Measurements from ENCODE around the gene CDC42.

CDC42 gene

DNA sequence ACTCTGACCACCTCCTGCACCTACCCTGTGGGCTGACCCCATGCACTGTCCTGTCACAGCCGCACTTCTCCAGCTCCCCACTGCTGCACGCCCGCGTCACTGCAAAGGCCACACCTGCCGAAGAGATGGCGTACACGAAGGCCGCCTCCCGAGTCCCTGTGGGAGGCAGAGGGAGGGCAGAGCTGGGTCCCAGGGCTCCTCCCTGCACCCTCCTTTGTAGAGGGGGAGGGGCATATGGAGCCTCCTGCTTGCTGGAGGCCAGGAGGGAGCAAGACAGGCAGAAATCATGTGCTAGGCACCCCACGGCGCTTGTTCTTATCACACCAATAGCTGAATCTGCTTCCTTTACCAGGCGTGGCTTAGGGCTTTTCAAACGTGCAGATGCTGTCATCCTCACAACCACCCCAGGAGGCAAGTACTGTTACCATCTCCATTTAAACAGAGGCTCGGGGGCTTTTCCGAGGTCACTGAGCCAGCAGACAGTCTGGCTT is 69.0 kb downstream of the CDC42 start:
- H3K4me3 Mint-ChIP-seq: no peak overlapping the region
- H3K4me1 Mint-ChIP-seq (ENCODE audit: low read depth in 2 of 2): peaks cover 12 to 20% of the 10 kb centered on the region in 2 donors
- H3K36me3 Mint-ChIP-seq (ENCODE audit: insufficient read depth): peaks cover 37% of the 10 kb centered on the region
- no peaks in the 10 kb centered on the region for H3K9me3 Mint-ChIP-seq
- H3K27me3 Mint-ChIP-seq: no peaks in the 10 kb centered on the region
- DNase-seq: no peak
- no peak overlapping the region for H3K27ac Mint-ChIP-seq
- ATAC-seq (replicated peaks): no peak

DNA sequence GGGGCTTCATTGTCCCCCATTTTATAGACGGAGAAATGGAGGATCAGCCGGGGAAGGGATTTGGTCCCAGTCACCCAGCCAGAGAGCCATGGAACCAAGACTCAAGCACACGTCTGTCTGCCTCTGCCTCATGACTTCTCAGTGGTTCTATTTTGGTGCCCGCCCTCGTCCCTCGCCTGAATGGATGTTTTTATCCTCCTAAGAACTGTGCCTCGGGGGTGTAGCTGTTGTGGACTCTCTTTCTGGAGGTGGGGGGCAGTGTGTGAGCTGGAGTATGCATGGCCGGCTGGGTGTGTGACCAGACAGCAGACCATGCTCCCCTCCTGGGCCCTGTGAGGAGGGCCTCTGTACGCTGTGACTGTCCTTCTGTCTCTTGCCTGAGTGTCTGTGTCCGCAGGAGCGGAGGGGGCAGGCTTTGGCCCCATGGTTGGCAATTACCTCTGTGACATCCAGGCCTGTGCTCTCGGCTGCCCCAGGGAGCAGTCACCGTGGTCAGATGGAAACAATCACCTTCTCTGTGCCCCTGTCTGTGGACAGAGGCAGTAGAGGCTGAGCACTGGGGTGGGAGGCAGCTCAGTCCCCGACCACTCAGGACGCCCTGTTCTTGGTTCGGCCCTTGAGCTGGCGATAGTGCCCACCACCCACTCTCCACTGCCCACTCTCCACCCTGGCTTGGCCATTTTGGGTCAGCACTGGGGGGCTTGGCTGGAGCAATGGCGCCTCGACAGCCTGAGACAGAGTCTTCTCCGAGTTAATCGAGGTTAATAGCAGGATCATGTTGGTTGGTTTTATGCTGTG is 70.0 kb downstream of the CDC42 start:
- peak overlapping the region in 1 of 2 donors; percentile 38 for H3K27ac Mint-ChIP-seq

DNA sequence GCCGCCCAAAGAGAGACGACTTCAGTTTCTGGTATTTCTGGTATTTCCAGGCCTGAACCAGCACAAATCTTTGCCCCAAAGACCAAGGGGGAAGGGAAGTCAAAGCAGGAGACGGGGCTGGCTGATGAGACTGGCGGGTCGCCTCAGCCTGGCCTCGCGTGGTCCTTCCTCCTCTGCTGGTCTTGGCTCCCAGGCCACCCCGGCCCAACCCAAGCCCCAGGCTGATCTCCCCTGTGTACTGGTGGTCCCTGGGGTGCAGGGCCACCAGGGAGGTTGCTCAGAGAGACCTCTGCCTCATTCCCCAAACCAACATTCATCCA is 70.5 kb downstream of the CDC42 start:
- DNase-seq (no peak), ATAC-seq (replicated peaks) (no peak)
- Mint-ChIP-seq H3K27me3 (no peaks in the 10 kb centered on the region), H3K36me3 (ENCODE audit: insufficient read depth) (peaks cover 30% of the 10 kb centered on the region), H3K9me3 (no peaks in the 10 kb centered on the region), H3K27ac (no peak overlapping the region), H3K4me3 (no peak overlapping the region), H3K4me1 (ENCODE audit: low read depth in 2 of 2) (peaks cover 2 to 11% of the 10 kb centered on the region in 2 donors)

More for the DNA sequence above, 70.0 kb downstream of the CDC42 start:
- ATAC-seq (replicated peaks): no peak
- no peaks in the 10 kb centered on the region for H3K9me3 Mint-ChIP-seq
- peaks cover 30% of the 10 kb centered on the region for H3K36me3 Mint-ChIP-seq (ENCODE audit: insufficient read depth)
- no peak for DNase-seq
- H3K4me3 Mint-ChIP-seq: no peak overlapping the region
- H3K27me3 Mint-ChIP-seq: no peaks in the 10 kb centered on the region
- H3K4me1 Mint-ChIP-seq (ENCODE audit: low read depth in 2 of 2): peaks cover 5 to 14% of the 10 kb centered on the region in 2 donors

DNA sequence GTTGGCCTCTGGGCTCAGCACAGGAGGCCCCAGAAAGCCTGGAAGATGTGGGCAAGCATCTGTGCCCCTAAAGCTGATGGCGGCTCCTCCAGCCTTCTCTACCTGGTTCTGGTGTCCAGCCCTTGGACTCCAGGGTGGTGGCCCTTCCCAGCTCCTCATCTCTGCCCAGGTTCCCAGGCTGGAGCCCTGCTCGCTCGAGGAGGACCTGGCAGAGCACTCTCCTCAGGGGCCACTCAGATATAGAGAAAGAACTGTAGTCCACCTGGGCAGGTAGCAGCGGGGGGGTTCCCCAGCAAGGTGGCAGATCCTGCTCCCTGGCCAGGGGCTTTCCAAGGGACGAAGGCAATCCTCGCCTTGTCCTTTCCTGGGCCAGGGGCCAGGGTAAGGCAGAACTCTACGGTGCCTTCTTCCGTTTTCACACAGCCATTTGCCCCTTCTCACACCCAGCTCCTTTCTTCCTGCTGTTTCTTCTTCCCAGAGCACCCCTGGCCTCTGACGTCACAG is 71.4 kb downstream of the CDC42 start:
- peaks cover 0 to 6% of the 10 kb centered on the region in 2 donors for H3K4me1 Mint-ChIP-seq (ENCODE audit: low read depth in 2 of 2)
- no peaks in the 10 kb centered on the region for H3K9me3 Mint-ChIP-seq
- H3K27me3 Mint-ChIP-seq: no peaks in the 10 kb centered on the region
- H3K4me3 Mint-ChIP-seq: no peak overlapping the region
- H3K36me3 Mint-ChIP-seq (ENCODE audit: insufficient read depth): peaks cover 23% of the 10 kb centered on the region
- H3K27ac Mint-ChIP-seq: peak overlapping the region; percentile 49 to 63
- no peak for DNase-seq
- no peak for ATAC-seq (replicated peaks)

DNA sequence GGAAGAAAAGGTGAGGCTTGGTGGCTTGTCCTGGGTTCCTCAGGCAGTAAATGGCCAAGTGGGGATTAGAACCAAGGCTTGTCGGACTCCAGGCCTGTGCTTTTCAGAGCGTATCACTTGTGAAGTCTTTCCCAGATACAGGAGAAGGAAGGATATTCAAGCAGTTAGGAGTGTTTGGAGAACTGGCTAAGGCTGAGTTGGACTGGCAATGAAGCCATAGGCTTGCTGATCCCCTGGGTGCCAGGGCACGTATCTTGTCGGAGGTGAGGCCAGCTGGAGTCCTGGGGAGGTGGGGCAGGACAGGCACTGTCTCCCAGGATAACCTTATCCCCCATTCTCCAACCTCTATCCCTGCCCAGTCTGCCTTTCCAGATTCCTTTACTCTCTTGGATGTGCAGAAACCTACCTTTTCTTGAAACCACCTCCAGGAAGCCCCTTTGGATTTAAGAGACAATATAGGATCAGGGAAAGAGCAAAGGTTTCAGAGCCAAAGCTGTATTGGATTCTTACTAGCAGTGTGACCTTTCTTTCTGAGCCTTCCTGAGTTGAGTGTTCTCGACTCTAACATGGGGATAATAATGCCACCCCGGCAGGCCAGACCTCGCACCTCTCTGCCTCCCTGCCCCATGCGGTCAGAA is 72.2 kb downstream of the CDC42 start:
- H3K27me3 Mint-ChIP-seq: no peaks in the 10 kb centered on the region
- ATAC-seq (replicated peaks) (no peak), DNase-seq (no peak)
- H3K4me3 Mint-ChIP-seq: no peak overlapping the region
- H3K27ac Mint-ChIP-seq: peak overlapping the region in 1 of 2 donors; percentile 63
- no peaks in the 10 kb centered on the region for H3K9me3 Mint-ChIP-seq
- peaks cover 23% of the 10 kb centered on the region for H3K36me3 Mint-ChIP-seq (ENCODE audit: insufficient read depth)
- H3K4me1 Mint-ChIP-seq (ENCODE audit: low read depth in 2 of 2): peaks cover 0 to 6% of the 10 kb centered on the region in 2 donors

DNA sequence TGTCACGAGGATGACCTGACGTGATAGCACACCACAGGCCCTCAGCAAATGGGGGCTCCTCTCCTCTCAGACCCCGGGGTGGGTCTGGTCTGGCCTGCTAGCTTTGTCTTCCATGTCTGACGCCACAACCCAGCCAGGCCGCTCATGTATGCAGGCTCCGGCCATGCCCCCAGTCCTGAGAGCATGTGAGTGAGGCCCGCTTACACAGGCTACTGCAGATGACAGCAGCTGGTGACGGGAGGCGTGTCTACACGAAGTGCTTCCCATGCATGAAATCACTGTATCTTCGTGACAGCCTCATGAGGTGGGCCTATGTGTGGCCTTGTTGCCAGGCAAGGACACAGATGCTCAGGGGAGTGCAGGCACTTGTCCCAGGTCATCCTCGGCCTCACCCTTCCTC is 74.0 kb downstream of the CDC42 start:
- H3K27me3 Mint-ChIP-seq: no peaks in the 10 kb centered on the region
- DNase-seq (no peak), ATAC-seq (replicated peaks) (no peak)
- H3K4me1 Mint-ChIP-seq (ENCODE audit: low read depth in 2 of 2): no peaks in the 10 kb centered on the region
- no peaks in the 10 kb centered on the region for H3K9me3 Mint-ChIP-seq
- H3K27ac Mint-ChIP-seq: no peak overlapping the region
- H3K4me3 Mint-ChIP-seq: no peak overlapping the region
- H3K36me3 Mint-ChIP-seq (ENCODE audit: insufficient read depth): peaks cover 7% of the 10 kb centered on the region

DNA sequence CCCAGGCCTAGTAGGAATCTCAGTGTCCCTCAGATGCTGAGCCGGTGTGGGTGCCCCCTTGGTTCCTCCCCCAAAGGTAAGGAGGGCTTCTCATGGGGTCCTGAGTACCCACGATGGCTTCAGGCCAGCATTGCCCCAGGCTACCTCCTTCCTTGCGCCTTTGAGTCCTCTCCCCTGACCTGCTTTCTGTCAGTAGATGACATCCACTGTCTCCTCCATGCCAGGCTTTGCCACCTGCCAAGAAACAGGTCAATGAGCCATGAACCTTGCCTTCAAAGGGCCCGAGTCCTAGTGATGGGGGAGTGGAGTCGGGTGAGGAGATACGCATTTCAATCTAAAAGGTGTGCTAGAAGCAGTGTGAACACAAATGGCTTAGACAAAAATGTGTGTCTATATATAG is 74.7 kb downstream of the CDC42 start:
- H3K36me3 Mint-ChIP-seq (ENCODE audit: insufficient read depth): peaks cover 3% of the 10 kb centered on the region
- no peaks in the 10 kb centered on the region for H3K27me3 Mint-ChIP-seq
- no peak for ATAC-seq (replicated peaks)
- H3K4me1 Mint-ChIP-seq (ENCODE audit: low read depth in 2 of 2): no peaks in the 10 kb centered on the region
- no peak overlapping the region for H3K4me3 Mint-ChIP-seq
- DNase-seq: no peak
- H3K9me3 Mint-ChIP-seq: no peaks in the 10 kb centered on the region
- no peak overlapping the region for H3K27ac Mint-ChIP-seq

DNA sequence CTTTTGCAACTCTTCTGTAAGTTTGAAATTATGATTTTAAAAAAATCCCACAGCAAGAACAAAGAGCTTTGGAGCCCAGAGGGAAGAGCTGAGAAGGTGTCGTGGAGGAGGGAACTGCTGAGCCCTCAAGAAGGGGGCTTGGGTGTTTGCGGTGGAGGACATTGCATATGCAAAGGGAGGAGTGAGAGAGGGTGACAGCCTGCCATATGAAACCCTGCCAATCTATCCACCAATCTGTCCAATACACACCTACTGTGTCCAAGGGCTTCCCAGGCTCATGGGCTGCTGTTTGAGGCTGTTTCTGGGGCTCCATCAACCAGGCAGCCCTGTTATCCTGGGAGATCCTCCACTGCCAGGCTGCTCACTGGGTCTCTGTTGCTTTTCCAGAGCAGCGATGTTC is 75.2 kb downstream of the CDC42 start:
- no peaks in the 10 kb centered on the region for H3K4me1 Mint-ChIP-seq (ENCODE audit: low read depth in 2 of 2)
- H3K9me3 Mint-ChIP-seq: no peaks in the 10 kb centered on the region
- H3K36me3 Mint-ChIP-seq (ENCODE audit: insufficient read depth): peaks cover 3% of the 10 kb centered on the region
- no peak overlapping the region for H3K27ac Mint-ChIP-seq
- DNase-seq (no peak), ATAC-seq (replicated peaks) (no peak)
- no peak overlapping the region for H3K4me3 Mint-ChIP-seq
- no peaks in the 10 kb centered on the region for H3K27me3 Mint-ChIP-seq

DNA sequence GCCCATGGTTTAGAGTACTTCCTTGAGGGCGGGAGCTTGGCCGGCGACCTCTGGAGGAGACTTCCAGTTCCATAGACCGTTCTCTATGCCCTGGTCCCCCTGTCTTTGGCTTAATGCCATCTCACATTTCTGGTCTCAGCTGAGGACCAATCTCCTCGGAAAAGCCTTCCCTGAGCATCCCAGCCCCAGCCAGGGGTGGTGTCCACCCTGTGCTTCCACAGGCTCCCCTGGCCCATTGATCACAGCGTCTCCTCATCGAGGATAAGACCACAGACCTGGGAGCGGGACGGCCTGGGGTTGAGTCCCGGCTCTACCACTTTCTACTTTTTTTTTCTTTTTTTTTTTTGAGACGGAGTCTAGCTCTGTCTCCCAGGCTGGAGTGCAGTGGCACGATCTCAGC is 75.9 kb downstream of the CDC42 start:
- H3K27ac Mint-ChIP-seq: no peak overlapping the region
- no peaks in the 10 kb centered on the region for H3K9me3 Mint-ChIP-seq
- ATAC-seq (replicated peaks): no peak
- H3K27me3 Mint-ChIP-seq: no peaks in the 10 kb centered on the region
- H3K4me1 Mint-ChIP-seq (ENCODE audit: low read depth in 2 of 2): no peaks in the 10 kb centered on the region
- DNase-seq: no peak
- H3K4me3 Mint-ChIP-seq: no peak overlapping the region
- H3K36me3 Mint-ChIP-seq (ENCODE audit: insufficient read depth): peaks cover 3% of the 10 kb centered on the region

DNA sequence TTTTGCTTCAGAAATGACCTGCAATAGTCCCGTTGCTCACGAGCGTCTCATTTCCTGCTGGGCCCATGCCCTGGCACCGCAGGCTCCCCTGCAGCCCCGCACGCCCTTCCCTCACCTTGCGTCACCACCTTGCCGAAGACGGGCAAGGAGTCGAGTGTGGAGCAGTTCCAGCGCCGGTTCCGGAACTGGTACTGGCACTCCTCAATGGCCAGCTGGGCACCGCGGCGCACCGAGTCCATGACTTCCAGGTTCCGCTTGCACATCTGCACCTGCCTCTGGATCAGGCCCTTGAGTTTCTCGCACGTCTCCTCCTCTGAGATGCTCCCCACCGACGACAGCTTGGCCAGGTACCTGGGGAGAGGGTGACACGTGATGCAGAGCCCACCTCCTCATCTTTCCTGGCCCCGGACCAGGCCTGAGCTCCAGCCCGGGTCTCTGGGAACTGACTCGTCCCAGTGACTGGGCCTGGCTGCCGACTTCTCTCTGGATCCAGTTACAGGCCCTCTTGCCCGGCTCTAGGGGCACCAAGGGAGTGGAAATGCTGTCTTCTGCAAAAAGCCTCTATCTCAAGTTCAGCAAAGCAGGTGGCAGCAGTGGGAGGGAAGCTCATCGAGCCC is 77.1 kb downstream of the CDC42 start:
- Mint-ChIP-seq H3K27me3 (peaks cover 0 to 4% of the 10 kb centered on the region in 2 donors), H3K36me3 (ENCODE audit: insufficient read depth) (peaks cover 3% of the 10 kb centered on the region), H3K4me3 (no peak overlapping the region), H3K27ac (no peak overlapping the region), H3K4me1 (ENCODE audit: low read depth in 2 of 2) (no peaks in the 10 kb centered on the region), H3K9me3 (no peaks in the 10 kb centered on the region)
- ATAC-seq (replicated peaks) (no peak), DNase-seq (no peak)

DNA sequence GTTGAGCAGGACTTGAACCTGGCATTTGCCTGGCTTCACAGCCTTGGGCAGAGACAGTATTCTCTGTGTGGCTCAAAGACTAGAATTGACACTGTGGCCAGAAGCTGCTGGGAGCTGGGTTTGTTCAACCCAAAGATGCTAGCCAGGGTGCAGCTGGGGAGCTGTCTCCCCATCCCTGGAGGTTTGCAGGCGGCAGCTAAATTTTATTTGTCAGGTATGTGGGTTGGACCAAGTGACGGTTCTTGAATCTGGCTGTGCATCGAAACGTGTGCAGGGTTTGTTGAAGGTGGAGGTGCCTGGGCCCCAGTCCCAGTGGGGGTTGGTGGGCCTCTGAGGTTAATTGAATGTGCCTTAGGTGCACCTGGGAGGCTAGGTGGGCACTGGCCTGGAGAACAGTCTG is 78.6 kb downstream of the CDC42 start:
- Mint-ChIP-seq H3K9me3 (no peaks in the 10 kb centered on the region), H3K36me3 (ENCODE audit: insufficient read depth) (peaks cover 7% of the 10 kb centered on the region), H3K4me1 (ENCODE audit: low read depth in 2 of 2) (peaks cover 0 to 3% of the 10 kb centered on the region in 2 donors), H3K4me3 (no peak overlapping the region), H3K27me3 (peaks cover 0 to 18% of the 10 kb centered on the region in 2 donors), H3K27ac (no peak overlapping the region)
- no peak for ATAC-seq (replicated peaks)
- no peak for DNase-seq

DNA sequence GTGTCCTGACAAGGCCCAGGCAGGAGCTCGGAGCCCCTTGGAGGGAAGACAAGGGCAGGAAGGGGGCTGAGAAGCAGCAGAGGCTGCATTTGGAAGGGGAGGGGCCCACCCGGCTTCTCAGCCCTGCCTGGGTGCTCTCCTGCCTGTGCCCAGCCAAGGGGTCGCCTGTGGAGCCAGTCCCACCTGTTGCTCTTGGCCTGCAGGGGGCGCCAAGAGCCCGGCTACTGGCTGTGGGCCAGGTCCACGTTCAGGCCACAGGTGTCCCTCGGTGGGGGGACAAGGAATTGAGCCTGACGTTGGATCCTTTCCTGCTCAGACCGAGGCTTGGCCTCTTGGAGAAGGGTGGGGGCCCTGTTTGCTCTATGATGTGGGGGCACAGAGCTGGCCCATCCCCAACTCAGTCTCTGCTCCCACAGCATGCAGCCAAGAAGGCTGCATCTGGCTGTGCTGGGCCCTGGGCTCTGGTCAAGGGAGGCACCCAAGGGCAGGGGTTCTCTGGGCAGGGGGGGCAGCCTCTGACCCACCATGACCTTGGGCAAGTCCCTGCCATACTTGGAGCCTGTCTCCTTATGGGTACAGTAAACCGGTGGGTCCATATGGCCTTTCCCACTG is 79.5 kb downstream of the CDC42 start:
- Mint-ChIP-seq H3K27ac (no peak overlapping the region), H3K4me1 (ENCODE audit: low read depth in 2 of 2) (peaks cover 0 to 3% of the 10 kb centered on the region in 2 donors), H3K4me3 (no peak overlapping the region), H3K27me3 (peaks cover 0 to 22% of the 10 kb centered on the region in 2 donors), H3K36me3 (ENCODE audit: insufficient read depth) (peaks cover 7% of the 10 kb centered on the region), H3K9me3 (no peaks in the 10 kb centered on the region)
- ATAC-seq (replicated peaks) (peak; percentile 58), DNase-seq (peak; percentile 32 to 51 (median 35))

DNA sequence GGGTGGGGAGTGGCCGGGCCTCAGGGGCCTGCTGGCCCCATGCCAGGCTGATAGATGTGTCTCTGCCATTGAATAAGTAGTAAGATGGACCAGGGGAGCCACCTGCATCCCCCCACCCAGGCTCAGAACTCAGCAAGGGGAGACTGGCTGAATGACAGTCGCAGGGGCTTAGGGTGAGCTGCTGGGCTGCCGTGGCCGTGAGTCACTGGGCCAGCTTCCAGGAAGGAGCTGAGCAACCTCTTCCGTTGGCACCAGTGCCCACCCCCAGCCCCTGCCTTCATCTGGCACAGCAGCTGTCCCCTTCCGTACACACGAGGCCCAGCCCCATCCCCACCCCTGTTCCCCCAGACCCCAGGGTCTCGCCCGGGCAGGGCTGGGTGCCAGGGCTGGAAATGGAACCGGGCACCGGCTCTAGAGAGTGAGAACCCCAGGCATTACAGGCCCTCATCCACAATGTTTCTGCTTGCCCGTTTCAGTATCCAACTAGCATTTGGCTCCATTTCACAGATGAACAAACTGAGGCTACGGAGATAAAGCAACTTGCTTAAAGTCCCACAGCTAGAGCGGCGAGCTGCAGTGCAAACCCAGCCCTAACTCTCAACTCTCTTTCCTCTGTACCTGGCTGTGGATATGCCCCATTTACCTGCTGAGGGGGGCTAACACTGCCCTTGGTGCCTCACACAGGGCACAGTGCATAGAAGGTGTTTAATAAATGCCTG is 80.2 kb downstream of the CDC42 start:
- no peak for DNase-seq
- no peak overlapping the region for H3K27ac Mint-ChIP-seq
- H3K4me1 Mint-ChIP-seq (ENCODE audit: low read depth in 2 of 2): peaks cover 0 to 4% of the 10 kb centered on the region in 2 donors
- peaks cover 0 to 22% of the 10 kb centered on the region in 2 donors for H3K27me3 Mint-ChIP-seq
- no peak for ATAC-seq (replicated peaks)
- H3K4me3 Mint-ChIP-seq: no peak overlapping the region
- H3K36me3 Mint-ChIP-seq (ENCODE audit: insufficient read depth): peaks cover 7% of the 10 kb centered on the region
- no peaks in the 10 kb centered on the region for H3K9me3 Mint-ChIP-seq
